ENCODE measurements around the gene SLC25A21. TPM values are rescaled to one million over a fixed set of nuclear protein-coding genes. Genes with fewer than 3 reads are reported as not detected.

Gene SLC25A21
- total RNA-seq, 1 donor from 2014 or later, result 6.4 TPM

GRCh38 chr14:36654794-36655381 is 517.5 kb downstream of the SLC25A21 start:
- no peak overlapping the region for H3K9ac ChIP-seq
- H3F3A ChIP-seq (ENCODE audit: low read depth), result no peaks in the 10 kb centered on the region
- H3K27me3 ChIP-seq, result peaks cover 100% of the 10 kb centered on the region
- Mint-ChIP-seq H3K4me3 (no peak overlapping the region), H3K4me1 (peaks cover 16% of the 10 kb centered on the region), H3K9me3 (peaks cover 2% of the 10 kb centered on the region), H3K27ac (no peak overlapping the region), H3K36me3 (no peaks in the 10 kb centered on the region), H3K27me3 (ENCODE audit: insufficient read depth, low read depth) (peaks cover 94% of the 10 kb centered on the region)
- H2AFZ ChIP-seq (replicated peaks), result no peak overlapping the region
- H3K36me3 ChIP-seq, result no peaks in the 10 kb centered on the region
- H4K20me1 ChIP-seq (ENCODE audit: low read depth), result peaks cover 99% of the 10 kb centered on the region
- peak; percentile 44 for DNase-seq (ENCODE audit: low spot score)
- no peak overlapping the region for H3K4me3 ChIP-seq
- no peaks in the 10 kb centered on the region for H3K4me1 ChIP-seq
- H3K79me2 ChIP-seq (ENCODE audit: low read depth), result no peaks in the 10 kb centered on the region
- H3K9me3 ChIP-seq (ENCODE audit: low read depth), result no peaks in the 10 kb centered on the region
- TF ChIP-seq CTCF (IDR thresholded peaks at IDR 0.05), result no peak
- TF ChIP-seq EZH2phosphoT487 (IDR thresholded peaks at IDR 0.05), result peak; percentile 51
- TF ChIP-seq EZH2 (IDR thresholded peaks at IDR 0.05), result peak; percentile 90
- no peak overlapping the region for H3K4me2 ChIP-seq
- no peak overlapping the region for H3K27ac ChIP-seq

GRCh38 chr14:36653962-36654793 is 518.2 kb downstream of the SLC25A21 start:
- no peak overlapping the region for H3K4me2 ChIP-seq

DNA sequence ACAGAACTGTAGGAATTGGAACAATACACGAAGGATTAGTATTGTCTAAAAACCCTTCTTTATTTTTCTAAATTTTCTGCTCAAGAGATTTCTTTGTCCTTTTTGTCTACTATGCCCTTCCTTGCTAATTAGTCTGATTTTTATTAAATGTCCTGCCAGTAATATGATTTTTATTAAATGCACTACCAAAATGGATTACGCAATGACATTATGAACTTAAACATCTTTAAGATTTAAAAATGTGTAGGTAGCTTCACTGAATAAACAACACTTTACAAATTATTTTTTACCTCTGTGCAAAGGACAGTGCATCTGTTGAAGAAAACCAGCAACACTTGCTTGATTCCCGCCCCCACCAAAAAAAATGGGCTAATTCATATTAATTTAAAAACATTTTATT is 519.0 kb downstream of the SLC25A21 start:
- peaks cover 92% of the 10 kb centered on the region for H3K27me3 Mint-ChIP-seq (ENCODE audit: insufficient read depth, low read depth)
- Histone ChIP-seq H3K79me2 (ENCODE audit: low read depth) (no peaks in the 10 kb centered on the region), H3K9ac (no peak overlapping the region), H3K36me3 (no peaks in the 10 kb centered on the region), H3K27ac (no peak overlapping the region), H3K4me3 (no peak overlapping the region), H3K9me3 (ENCODE audit: low read depth) (no peaks in the 10 kb centered on the region), H3K4me2 (no peak overlapping the region), H4K20me1 (ENCODE audit: low read depth) (peaks cover 99% of the 10 kb centered on the region), H3K4me1 (peaks cover 3% of the 10 kb centered on the region), H3K27me3 (peaks cover 100% of the 10 kb centered on the region), H2AFZ (replicated peaks) (no peak overlapping the region), H3F3A (ENCODE audit: low read depth) (no peaks in the 10 kb centered on the region)
- H3K4me1 Mint-ChIP-seq, result peaks cover 14% of the 10 kb centered on the region
- no peak for DNase-seq (ENCODE audit: low spot score)
- no peaks in the 10 kb centered on the region for H3K36me3 Mint-ChIP-seq
- peaks cover 2% of the 10 kb centered on the region for H3K9me3 Mint-ChIP-seq
- no peak overlapping the region for H3K4me3 Mint-ChIP-seq
- TF ChIP-seq EZH2phosphoT487 (IDR thresholded peaks at IDR 0.05) (no peak), EZH2 (IDR thresholded peaks at IDR 0.05) (no peak), CTCF (IDR thresholded peaks at IDR 0.05) (no peak)
- no peak overlapping the region for H3K27ac Mint-ChIP-seq

More at GRCh38 chr14:36653962-36654793, 518.2 kb downstream of the SLC25A21 start:
- Histone ChIP-seq H3K79me2 (ENCODE audit: low read depth) (no peaks in the 10 kb centered on the region), H3K27ac (no peak overlapping the region), H2AFZ (replicated peaks) (no peak overlapping the region), H3K4me3 (no peak overlapping the region), H3K4me1 (no peaks in the 10 kb centered on the region), H3F3A (ENCODE audit: low read depth) (no peaks in the 10 kb centered on the region), H3K9ac (no peak overlapping the region), H3K36me3 (no peaks in the 10 kb centered on the region), H4K20me1 (ENCODE audit: low read depth) (peaks cover 99% of the 10 kb centered on the region), H3K27me3 (peaks cover 100% of the 10 kb centered on the region), H3K9me3 (ENCODE audit: low read depth) (no peaks in the 10 kb centered on the region)
- Mint-ChIP-seq H3K9me3 (peaks cover 2% of the 10 kb centered on the region), H3K4me1 (peaks cover 16% of the 10 kb centered on the region), H3K27me3 (ENCODE audit: insufficient read depth, low read depth) (peaks cover 91% of the 10 kb centered on the region), H3K36me3 (no peaks in the 10 kb centered on the region), H3K27ac (no peak overlapping the region), H3K4me3 (no peak overlapping the region)
- TF ChIP-seq EZH2phosphoT487 (IDR thresholded peaks at IDR 0.05) (peak; percentile 80), EZH2 (IDR thresholded peaks at IDR 0.05) (peak; percentile 93), CTCF (IDR thresholded peaks at IDR 0.05) (no peak)
- DNase-seq (ENCODE audit: low spot score), result peak; percentile 63
